Measurements from ENCODE around the gene TOR3A. TPM values are rescaled to one million over a fixed set of nuclear protein-coding genes. Genes with fewer than 3 reads are reported as not detected.

Gene TOR3A
- total RNA-seq, 2 experiments from 2014 or later = 28.8 to 30.3 TPM

- Mint-ChIP-seq H3K4me1 (ENCODE audit: low read depth) (no peaks in the 10 kb centered on the region), H3K36me3 (ENCODE audit: low read depth) (peaks cover 41% of the 10 kb centered on the region), H3K27ac (no peak overlapping the region), H3K9me3 (no peaks in the 10 kb centered on the region), H3K4me3 (no peak overlapping the region), H3K27me3 (no peaks in the 10 kb centered on the region)
- intact Hi-C loops (cut with micrococcal nuclease) = no loop called here
- TF ChIP-seq, protein P1, sequence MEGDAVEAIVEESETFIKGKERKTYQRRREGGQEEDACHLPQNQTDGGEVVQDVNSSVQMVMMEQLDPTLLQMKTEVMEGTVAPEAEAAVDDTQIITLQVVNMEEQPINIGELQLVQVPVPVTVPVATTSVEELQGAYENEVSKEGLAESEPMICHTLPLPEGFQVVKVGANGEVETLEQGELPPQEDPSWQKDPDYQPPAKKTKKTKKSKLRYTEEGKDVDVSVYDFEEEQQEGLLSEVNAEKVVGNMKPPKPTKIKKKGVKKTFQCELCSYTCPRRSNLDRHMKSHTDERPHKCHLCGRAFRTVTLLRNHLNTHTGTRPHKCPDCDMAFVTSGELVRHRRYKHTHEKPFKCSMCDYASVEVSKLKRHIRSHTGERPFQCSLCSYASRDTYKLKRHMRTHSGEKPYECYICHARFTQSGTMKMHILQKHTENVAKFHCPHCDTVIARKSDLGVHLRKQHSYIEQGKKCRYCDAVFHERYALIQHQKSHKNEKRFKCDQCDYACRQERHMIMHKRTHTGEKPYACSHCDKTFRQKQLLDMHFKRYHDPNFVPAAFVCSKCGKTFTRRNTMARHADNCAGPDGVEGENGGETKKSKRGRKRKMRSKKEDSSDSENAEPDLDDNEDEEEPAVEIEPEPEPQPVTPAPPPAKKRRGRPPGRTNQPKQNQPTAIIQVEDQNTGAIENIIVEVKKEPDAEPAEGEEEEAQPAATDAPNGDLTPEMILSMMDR (IDR thresholded peaks at IDR 0.05) = no peak
- ATAC-seq = no peak
- ChIA-PET CTCF (no interaction called here), POLR2A (no interaction called here)
- no peak for DNase-seq
Observed at GRCh38 chr1:179055937-179056336, 25.9 kb upstream of the TOR3A start.

GRCh38 chr1:179058487-179059483 lies 23.1 kb upstream of the TOR3A start:
- no peak for ATAC-seq
- DNase-seq = no peak
- intact Hi-C loops (cut with micrococcal nuclease) = no loop called here
- Mint-ChIP-seq H3K4me3 (no peak overlapping the region), H3K27me3 (no peaks in the 10 kb centered on the region), H3K9me3 (no peaks in the 10 kb centered on the region), H3K4me1 (ENCODE audit: low read depth) (peaks cover 2% of the 10 kb centered on the region), H3K36me3 (ENCODE audit: low read depth) (peaks cover 44% of the 10 kb centered on the region), H3K27ac (no peak overlapping the region)
- ChIA-PET CTCF (interaction anchor here (0.6 to 1.3 kb wide), 5 partner anchors 11 to 179 kb away, joined by 3 to 4 read pairs (median 3); no protein-coding TSS in a partner anchor), POLR2A (interaction anchor here (0.7 to 1.3 kb wide), 2 partner anchors 16 to 17 kb away, joined by 3 read pairs; no protein-coding TSS in a partner anchor)
- TF ChIP-seq, protein P1 (IDR thresholded peaks at IDR 0.05) = no peak

DNA sequence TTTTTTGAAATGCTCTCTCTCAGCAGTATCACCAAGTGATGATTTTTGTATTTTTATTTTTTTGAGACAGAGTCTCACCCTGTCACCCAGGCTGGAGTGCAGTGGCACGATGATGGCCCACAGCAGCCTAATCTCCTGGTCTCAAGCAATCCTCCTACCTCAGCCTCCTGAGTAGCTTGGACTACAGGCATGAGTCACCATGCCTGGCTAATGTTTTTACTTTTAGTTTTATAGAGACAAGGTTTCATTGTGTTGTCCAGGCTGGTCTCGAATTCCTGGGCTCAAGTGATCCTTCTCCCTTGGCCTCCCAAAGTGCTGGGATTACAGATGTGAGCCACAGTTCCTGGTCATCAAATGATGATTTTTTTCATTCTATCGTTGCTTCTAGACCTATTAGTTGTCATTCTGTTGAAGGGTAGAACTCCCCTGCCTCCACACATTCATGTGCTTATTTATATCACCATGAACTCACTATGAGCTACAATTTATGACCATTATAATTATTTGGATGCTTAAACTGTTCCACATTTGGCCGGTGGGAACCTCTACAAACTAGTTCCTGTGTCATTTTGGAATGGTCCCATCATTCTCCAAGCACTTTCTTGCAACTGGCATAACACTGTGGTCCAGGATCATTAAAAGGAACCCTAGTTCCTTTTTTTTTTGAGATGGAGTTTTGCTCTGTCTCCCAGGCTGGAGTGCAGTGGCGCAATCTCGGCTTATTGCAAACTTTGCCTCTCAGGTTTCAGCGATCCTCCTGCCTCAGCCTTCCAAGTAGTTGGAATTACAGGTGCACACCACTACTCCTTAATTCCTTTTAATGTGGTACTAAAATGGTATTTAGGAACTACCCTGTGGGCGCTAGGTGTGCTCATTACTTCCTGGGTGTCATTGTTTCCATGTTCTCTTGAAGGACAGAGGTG lies 20.2 kb upstream of the TOR3A start:
- H3K4me3 Mint-ChIP-seq = no peak overlapping the region
- H3K36me3 Mint-ChIP-seq (ENCODE audit: low read depth) = peaks cover 32% of the 10 kb centered on the region
- intact Hi-C loops (cut with micrococcal nuclease) = no loop called here
- peaks cover 2% of the 10 kb centered on the region for H3K4me1 Mint-ChIP-seq (ENCODE audit: low read depth)
- DNase-seq = no peak
- POLR2A ChIA-PET = no interaction called here
- H3K27me3 Mint-ChIP-seq = no peaks in the 10 kb centered on the region
- CTCF ChIA-PET = interaction anchor here (0.7 kb wide), 1 partner anchor 103 kb away, joined by 3 read pairs; no protein-coding TSS in a partner anchor
- TF ChIP-seq, protein P1 (IDR thresholded peaks at IDR 0.05) = no peak
- ATAC-seq = no peak
- no peak overlapping the region for H3K27ac Mint-ChIP-seq
- H3K9me3 Mint-ChIP-seq = no peaks in the 10 kb centered on the region

DNA sequence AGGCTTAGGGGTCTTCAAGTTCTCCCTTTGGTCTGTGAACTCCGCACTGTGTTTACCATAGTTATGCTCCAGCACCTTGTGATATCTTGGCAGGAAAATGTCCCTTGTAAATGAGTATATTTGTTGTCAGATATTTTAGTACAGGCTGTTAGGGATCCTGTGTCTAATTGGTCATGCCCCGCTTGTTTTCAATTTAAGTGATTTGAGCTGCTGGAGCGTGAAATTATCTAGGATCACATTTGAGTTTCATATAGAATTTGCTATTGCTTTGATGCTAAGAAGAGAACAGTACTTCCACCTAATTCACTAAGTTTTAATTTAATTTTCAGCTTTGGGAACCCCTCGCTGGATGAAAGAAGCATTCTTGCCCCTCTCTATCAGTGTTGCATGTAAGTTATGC lies 15.4 kb upstream of the TOR3A start:
- ChIA-PET POLR2A (no interaction called here), CTCF (interaction anchor here (1.4 to 2.0 kb wide), 3 partner anchors 12 to 305 kb away, joined by 3 to 4 read pairs (median 3); no protein-coding TSS in a partner anchor)
- H3K4me3 Mint-ChIP-seq = no peak overlapping the region
- intact Hi-C loops (cut with micrococcal nuclease) = no loop called here
- ATAC-seq (no peak), DNase-seq (no peak)
- H3K9me3 Mint-ChIP-seq = no peaks in the 10 kb centered on the region
- peaks cover 2% of the 10 kb centered on the region for H3K4me1 Mint-ChIP-seq (ENCODE audit: low read depth)
- H3K27me3 Mint-ChIP-seq = no peaks in the 10 kb centered on the region
- H3K36me3 Mint-ChIP-seq (ENCODE audit: low read depth) = peaks cover 18% of the 10 kb centered on the region
- H3K27ac Mint-ChIP-seq = no peak overlapping the region
- TF ChIP-seq, protein P1 (IDR thresholded peaks at IDR 0.05) = no peak
